Forelimb muscle (tissue), 1 donor: ENCODE data around the gene FREM3. TPM values are rescaled to one million over a fixed set of nuclear protein-coding genes. Genes with fewer than 3 reads are reported as not detected.
"Not testable (repeated sequence)": the region's sequence is repeated elsewhere in the genome, so short reads cannot be mapped to it uniquely, and the experiment has no call there.

Experiments
- DNase-seq: peaks from one replicate; pipeline ENCODE4 v3.0.0-alpha.2; 2013; ENCODE audit warnings: low read depth
- polyA plus RNA-seq: library from polyadenylated mRNA; unstranded; fragments of 120-200 nt; gene quantifications from one replicate; pipeline ENCODE4 v1.2.1, GENCODE V29; 2013; ENCODE audit not compliant: insufficient read length

The FREM3 gene
- polyA plus RNA-seq, result 0.15 TPM

- no peak for DNase-seq
Measured at GRCh38 chr4:143700416-143701352, at the start of gene FREM3. Gene FREM3, minus strand, starts transcription at chr4:143700675. Its CDS starts 0 bp downstream, at chr4:143700675.

- DNase-seq, result no peak
Measured at GRCh38 chr4:143745874-143746273, 45.4 kb upstream of the FREM3 start.

GRCh38 chr4:143743591-143743990, 43.1 kb upstream of the FREM3 start:
- no peak for DNase-seq

- DNase-seq, result no peak
Measured at GRCh38 chr4:143742834-143743233, 42.4 kb upstream of the FREM3 start.

- no peak for DNase-seq
Measured at GRCh38 chr4:143736861-143737260, 36.4 kb upstream of the FREM3 start.

GRCh38 chr4:143736061-143736460, 35.6 kb upstream of the FREM3 start:
- DNase-seq, result not testable (repeated sequence)

- DNase-seq, result no peak
Measured at GRCh38 chr4:143728166-143728565, 27.7 kb upstream of the FREM3 start.

- no peak for DNase-seq
Measured at GRCh38 chr4:143726714-143727113, 26.2 kb upstream of the FREM3 start.

- no peak for DNase-seq
Measured at GRCh38 chr4:143721317-143721716, 20.8 kb upstream of the FREM3 start.

GRCh38 chr4:143718748-143719147, 18.3 kb upstream of the FREM3 start:
- DNase-seq, result not testable (repeated sequence)

GRCh38 chr4:143713955-143714625, 13.6 kb upstream of the FREM3 start:
- no peak for DNase-seq

GRCh38 chr4:143713553-143713952, 13.1 kb upstream of the FREM3 start:
- no peak for DNase-seq

- no peak for DNase-seq
Measured at GRCh38 chr4:143712155-143712550, 11.7 kb upstream of the FREM3 start.

- no peak for DNase-seq
Measured at GRCh38 chr4:143711543-143712154, 11.2 kb upstream of the FREM3 start.

- DNase-seq, result no peak
Measured at GRCh38 chr4:143701365-143701764, 890 bp upstream of the FREM3 start.

GRCh38 chr4:143700046-143700415, 444 bp downstream of the FREM3 start:
- no peak for DNase-seq

- DNase-seq, result no peak
Measured at GRCh38 chr4:143699331-143700045, 987 bp downstream of the FREM3 start.

GRCh38 chr4:143693856-143694255, 6.6 kb downstream of the FREM3 start:
- no peak for DNase-seq

GRCh38 chr4:143692241-143692640, 8.2 kb downstream of the FREM3 start:
- DNase-seq, result no peak

- no peak for DNase-seq
Measured at GRCh38 chr4:143679434-143679833, 21.0 kb downstream of the FREM3 start.

- DNase-seq, result not testable (repeated sequence)
Measured at GRCh38 chr4:143673629-143674028, 26.8 kb downstream of the FREM3 start.
